ENCODE data around the gene APBB3.
"Not testable (repeated sequence)": the region's sequence is repeated elsewhere in the genome, so short reads cannot be mapped to it uniquely, and the experiment has no call there.

APBB3 gene, protein sequence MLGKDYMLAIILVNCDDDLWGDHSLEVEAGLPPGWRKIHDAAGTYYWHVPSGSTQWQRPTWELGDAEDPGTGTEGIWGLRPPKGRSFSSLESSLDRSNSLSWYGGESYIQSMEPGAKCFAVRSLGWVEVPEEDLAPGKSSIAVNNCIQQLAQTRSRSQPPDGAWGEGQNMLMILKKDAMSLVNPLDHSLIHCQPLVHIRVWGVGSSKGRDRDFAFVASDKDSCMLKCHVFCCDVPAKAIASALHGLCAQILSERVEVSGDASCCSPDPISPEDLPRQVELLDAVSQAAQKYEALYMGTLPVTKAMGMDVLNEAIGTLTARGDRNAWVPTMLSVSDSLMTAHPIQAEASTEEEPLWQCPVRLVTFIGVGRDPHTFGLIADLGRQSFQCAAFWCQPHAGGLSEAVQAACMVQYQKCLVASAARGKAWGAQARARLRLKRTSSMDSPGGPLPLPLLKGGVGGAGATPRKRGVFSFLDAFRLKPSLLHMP

DNA sequence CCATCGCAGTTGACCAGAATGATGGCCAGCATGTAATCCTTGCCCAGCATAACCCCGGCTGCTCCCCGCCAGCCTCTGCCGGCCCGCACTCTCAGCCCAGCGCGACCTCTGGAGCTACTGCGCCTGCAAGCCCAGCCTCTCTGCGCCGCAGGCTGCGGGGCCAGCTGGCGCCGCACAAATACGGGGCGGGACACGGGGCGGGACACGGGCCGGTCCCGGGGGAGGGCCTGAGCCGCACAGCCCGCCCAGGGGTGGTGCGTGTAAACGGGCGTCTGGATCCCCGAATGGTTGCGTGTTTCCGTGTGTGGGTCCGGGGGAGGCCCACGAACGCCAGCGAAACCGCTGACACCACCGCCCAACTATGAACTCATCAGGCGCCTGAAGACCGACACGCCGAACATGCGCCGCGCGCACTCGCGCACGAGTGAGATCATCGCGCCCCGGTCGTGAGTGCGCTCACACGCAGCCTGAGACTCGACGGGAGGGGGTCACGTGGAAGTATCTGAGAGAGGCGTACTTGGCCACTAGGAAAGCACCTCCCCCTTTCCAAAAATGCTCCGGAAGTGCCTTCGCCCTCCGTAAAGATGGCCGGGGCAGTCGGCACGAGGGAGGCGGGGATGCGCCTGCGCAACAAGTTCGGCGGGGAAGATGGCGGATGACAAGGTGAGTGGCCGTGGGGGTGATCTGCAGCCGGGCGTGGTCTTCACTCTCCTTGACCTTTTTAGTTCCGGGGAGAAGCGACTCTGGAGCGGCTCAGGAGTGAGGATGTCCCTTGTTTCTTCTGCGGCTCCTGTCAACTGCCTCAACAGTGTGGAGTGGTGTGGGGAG is at the start of gene APBB3, which contains the start of gene SLC35A4:
Gene APBB3, minus strand, starts transcription at position 403 of the 828 bp plus-strand sequence. Its CDS starts 353 bp downstream, at position 50.
Gene SLC35A4, plus strand, starts transcription at position 633 of the 828 bp plus-strand sequence. CDS start 2,342 bp downstream, outside the sequence.
- DNase-seq, result peak; percentile 97

DNA sequence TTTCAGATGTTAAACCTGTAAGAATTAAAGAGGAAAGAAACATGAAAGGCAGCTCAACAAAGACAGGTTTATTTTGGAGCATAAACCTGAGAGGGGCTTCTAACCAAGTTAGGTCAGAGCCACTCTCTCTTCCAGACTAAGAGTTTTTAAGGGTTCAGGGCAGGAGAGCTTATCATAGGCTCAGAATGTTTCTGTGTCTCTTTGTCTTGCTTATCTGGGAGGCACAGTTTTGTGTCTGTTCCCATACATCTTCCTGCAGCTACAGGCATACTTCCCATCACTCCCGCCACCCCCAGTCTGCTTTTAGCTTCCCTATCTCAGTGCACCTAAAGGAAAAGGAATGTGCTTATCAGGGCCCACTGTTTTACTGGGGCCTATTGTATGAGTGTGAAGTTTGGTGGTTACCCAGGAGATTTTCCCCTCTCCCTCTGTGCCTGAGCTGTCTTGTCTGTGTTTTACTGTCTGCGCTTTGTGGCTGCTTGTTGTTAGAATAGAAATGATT is 46.7 kb upstream of the APBB3 start:
- no peak for DNase-seq

DNA sequence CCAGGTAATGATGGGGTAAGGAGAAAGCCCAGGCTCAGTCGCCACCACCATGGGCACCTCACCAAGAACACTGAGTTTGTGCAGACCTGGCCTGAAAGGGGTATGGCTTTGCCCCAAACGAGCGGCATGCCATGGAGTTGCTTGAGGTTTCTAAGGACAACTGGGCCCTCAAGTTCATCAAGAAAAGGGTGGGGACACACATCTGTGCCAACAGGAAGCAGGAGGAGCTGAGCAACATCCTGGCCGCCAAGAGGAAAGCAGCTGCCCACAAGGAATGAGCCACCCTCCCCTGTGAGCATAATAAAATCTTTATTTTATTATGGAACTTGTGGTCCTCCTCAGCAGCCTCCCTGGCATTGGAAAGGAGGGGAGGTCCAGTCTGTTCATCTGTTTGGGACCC is 44.7 kb upstream of the APBB3 start:
- no peak for DNase-seq

DNA sequence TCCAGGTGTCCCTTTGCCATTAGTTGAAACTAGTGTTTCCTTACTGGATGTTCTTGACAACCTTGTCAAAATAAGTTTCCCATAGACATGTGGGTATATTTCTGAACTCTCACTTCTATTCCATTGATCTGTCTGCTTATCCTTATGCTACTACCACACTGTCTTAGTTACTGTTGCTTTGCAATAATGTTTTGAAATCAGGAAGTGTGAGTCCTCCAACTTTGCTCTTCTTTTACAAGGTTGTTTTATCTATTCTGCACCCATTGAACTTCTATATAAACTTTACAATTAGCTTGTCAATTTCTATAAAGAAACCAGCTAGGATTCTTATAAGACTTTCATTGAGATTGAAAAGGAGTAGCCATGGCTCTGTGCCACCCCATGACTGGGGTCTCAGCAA is 44.3 kb upstream of the APBB3 start:
- no peak for DNase-seq

DNA sequence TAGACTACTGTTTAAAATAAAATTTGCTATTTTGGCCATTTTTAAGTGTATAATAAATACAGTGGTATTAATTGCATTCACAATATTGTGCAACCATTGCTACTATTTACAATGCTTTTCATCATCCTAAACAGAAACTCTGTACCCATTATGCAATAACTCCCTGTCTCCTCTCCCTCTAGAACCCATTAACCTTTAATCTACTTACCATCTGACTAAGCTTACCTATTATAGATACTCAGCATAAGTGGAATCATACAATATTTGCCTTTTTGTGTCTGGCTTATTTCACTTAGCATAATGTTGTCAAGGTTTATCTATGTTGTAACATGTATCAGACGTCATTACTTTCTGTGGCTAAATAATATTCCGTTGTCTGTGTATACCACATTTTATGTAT is 42.6 kb upstream of the APBB3 start:
- no peak for DNase-seq

DNA sequence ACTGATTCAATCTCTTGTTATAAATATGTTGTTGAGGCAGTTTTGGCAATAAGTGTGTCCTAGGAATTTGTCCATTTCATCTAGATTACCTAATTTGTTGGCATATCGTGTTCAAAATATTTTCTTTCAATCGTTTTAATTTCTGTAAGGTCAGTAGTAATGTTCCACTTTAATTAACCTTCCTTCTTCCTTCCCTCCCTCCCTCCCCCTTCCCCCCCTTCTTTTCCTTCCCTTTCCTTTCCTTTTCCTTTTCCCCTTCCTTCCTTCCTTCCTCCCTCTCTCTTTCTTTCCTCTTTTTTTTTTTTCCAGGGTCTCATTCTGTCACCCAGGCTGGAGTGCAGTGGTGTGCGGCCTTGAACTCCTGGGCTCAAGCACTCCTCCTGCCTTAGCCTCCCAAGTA is 41.5 kb upstream of the APBB3 start:
- no peak for DNase-seq

DNA sequence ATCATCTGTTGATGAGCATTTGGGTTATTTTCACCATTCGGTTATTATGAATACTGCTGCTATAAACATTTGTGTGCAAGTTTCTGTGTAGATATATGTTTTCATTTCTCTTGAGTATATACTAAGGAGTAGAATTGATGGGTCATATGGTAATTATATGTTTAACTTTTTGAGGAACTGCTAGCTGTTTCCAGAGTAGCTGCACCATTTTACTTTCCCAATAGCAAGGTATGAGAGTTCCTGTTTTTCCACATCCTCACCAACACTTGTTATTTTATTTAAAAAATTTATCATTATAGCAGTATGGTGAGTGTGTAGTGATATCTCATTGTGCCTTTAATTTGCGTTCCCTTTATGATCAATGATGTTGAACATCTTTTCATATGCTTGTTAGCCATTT is 39.3 kb upstream of the APBB3 start:
- no peak for DNase-seq

DNA sequence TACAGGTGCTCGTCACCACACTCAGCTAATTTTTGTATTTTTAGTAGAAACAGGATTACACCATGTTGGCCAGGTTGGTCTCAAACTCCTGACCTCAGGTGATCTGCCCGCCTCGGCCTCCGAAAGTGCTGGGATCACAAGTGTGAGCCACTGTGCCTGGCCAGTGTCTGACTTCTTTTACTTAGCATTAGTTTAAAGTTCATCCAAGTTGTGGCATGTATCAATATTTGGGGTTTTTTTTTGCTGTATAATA is 39.0 kb upstream of the APBB3 start:
- not testable (repeated sequence) for DNase-seq

DNA sequence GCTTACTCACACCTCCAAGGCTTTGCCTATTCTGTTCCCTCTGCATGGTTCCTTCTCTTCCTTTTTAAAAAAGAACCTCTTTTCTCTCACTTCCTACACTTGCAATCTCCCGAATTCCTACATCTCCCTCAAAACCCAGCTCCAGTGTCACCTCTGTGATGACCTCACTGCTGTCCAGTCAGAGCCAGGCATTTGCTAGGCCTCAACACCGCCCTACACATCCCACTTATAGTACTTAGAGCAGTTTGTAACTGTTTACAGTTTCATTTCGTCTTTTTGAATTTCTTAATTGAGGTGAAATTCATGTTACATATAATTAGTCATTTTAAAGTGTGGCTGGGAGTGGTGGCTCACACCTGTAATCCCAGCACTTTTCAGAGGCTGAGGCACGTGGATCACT is 37.7 kb upstream of the APBB3 start:
- DNase-seq, result no peak

DNA sequence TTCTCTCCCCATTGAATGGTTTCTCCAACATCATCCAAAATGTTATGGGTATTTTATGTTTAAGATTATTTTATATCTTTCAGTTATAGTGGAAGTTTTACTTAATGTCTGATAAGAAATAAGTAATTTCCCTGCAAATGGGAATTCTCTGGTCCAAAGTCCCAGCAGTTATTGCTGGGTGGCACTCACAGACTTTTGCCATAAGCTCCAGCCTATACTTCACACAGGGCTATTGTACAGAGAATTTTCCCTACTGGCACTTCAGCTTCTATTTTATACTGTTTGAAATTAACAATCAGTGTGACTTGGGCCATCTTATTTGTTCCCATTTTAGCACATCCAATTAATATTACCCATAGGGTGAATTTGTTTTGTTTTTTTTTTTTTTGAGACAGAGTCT is 35.7 kb upstream of the APBB3 start:
- no peak for DNase-seq

DNA sequence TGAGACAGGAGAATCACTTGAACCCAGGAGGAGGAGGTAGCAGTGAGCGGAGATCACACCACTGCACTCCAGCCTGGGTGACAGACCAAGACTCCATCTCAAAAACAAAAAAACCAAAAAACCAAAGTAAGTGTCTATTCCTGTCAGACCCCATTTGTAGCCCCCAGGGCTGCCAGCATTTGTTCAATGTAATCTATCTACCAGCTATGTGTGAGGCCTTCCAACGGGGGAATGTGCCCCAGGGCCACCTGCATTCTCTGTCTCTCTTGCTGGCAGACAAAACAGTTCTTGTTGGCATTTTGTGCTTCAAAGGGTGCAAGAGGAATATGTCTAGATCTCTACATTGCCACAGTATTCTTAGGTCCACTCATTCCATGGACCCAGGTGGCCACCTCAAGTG is 34.4 kb upstream of the APBB3 start:
- DNase-seq, result no peak

DNA sequence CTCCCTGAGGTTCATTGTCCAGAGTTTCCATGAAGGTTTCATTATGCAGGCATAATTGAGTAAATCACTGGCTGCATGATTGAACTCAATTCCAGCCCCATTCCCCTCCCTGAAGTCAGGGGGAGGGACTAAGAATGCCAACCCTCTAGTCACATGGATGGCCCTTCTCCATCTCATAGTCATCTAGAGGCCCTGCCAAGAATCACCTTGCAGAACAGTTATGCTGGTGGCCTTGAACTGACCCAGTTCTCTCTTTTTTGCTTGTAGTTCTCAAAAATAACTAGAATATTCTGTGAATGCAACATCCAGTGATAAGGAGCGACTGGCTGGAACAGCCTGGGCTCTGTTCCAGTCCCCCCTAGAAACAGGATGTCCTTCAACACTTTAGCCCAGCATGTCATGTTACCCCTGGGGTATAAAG is 31.9 kb upstream of the APBB3 start:
- DNase-seq, result no peak

DNA sequence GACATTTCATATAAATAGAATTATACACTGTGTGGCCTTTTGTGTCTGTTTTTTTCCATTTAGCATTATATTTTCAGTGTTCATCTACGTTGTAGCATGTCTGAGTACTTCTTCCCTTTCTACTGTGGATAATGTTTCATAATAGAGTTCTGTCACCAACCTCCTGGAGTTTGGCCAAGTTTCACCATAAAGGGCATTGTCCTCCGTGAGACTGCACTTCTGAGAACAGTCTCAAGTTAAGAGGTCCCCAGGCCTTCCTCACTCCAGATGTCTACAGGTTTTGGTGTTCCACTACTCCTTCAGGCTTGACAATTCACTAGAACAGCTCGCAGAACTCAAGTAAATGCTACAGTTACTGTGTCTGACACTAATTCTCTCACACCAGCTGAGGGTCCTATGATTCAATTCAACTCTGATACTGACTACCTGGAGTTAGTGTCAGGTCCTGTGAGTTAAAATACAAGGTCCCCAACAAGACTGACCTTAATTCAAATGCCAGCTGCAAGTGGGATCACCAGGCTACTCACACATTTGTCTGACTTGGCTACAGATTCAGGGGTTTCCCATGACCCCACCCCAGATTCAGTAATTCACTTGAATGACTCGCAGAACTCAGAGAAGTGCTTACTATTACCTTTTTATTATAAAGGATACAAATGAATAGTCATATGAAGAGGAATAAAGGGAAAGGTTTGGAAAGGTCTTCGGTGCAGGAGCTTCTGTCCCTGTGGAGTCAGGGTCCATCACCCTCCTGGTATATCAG is 31.3 kb upstream of the APBB3 start:
- no peak for DNase-seq

DNA sequence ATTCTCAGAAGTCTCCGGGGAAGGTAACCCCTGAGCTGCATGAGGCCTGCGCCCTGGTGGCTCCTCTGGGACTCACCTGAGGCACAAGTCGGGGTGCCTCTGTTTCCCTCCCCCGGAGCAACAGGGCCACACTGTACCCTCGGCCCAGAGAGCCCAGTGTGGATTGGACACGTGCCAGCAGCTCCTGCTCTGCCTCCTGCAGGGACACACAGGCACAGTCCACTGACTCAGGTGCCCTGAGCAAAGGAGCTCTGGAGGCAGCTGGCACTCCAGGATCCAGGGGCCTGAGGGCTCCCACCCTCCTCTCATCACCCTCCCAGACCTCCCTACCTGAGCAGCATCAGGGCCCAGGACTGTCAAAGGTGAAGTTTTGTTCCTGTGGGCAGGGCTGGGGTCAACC is 29.8 kb upstream of the APBB3 start:
- DNase-seq, result no peak

DNA sequence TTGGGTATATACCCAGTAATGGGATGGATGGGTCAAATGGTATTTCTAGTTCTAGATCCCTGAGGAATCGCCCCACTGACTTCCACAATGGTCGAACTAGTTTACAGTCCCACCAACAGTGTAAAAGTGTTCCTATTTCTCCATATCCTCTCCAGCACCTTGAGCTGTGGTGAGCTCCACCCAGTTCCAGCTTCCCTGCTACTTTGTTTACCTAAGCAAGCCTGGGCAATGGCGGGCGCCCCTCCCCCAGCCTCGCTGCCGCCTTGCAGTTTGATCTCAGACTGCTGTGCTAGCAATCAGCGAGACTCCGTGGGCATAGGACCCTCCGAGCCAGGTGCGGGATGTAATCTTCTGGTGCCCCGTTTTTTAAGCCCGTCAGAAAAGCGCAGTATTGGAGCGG is 28.7 kb upstream of the APBB3 start:
- not testable (repeated sequence) for DNase-seq

DNA sequence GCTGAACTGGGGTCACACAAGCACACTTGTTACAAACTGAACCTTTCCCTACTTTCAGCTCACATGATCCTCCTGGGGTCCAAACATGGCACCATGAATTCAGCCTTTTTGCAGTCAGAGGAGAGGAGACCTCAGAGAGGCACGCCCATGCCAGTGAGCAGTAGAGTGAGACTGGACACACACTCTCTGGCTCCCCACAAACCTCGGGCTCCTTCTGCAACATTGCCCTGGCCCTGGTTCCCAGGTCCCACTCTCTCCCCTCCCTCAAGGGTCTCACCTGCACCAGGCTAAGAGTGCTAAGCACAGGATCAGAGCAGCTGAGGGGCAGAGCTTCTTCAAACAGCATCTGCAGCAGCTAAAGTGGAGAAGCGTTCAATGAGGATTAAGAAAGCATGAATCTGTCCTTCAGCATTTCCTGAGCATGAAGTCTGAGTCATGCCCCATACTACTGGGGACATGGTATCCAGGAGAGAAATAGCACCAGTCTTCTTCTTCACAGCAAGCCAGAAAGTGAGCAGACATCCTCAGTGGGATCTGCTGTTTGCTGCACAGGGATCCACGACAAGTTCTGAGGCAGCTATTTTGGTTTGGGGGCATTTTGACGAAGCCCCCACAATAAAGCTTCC is 27.5 kb upstream of the APBB3 start:
- DNase-seq, result no peak

DNA sequence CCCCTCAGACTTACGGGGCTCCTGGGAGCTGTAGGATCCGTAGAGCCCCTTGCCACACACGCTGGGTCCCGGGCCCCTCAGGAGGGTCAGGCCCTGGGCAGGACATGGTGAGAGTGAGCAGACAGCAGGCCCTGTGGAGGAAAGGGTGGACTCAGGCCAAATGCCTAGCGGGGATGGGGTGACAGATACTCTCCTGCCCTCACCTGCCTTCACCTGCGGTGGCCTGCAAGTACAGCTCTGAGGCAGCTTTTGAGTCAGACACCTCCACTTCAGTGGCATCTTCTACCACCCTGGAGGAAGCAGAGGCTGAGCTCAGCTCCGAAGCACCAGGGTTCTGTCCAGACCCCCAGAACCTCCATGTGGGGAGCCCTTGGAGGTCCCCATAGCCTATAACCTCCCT is 26.5 kb upstream of the APBB3 start:
- no peak for DNase-seq

DNA sequence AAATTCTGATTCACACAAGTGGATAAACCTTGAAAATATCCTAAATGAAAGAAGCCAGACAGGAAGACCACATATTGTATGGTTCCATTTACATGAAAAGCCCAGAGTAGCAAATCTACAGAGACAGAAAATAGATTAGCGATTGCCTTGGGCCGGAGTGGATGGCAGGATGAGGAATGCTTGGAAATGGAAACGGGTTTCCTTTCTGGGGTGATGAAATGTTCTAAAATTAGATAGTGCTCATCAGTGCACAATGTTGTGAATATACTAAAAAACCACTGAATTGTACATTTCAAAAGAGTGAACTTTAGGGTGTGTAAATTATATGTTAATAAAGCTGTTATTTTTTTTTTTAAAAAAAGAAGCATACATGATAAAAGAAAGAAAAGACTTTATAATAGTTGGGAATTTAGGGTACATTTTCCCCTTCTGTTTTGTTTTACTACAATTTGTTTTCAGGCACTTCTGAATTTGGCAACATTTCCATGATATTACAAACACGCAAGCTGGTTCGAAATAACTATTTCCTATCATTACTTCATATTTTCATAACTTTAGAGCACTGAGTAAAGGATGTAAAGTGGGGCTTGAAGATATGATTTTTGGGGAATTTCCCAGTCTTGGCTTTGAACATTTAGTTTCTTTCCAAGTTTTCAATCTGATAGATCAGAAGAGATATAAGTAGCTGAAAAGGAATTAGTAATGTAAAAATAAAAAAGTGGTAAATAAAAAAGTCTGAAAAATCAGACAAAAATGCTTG is 24.1 kb upstream of the APBB3 start:
- DNase-seq, result no peak

DNA sequence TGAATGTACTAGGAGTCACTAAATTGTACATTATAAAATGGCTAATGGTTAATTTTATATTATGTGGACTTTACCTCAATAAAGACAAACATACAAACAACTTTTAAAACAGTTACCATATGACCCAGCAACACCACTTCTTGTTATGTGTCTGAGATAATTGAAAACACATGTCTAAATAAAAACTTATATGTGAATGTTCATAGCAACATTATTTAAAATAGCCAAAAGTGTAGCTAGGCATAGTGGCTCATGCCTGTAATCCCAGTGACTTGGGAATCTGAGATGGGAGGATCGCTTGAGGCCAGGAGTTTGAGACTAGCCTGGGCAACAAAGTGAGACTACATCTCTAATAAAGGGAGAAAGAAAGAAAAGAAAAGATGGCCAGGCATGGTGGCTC is 23.1 kb upstream of the APBB3 start:
- no peak for DNase-seq

DNA sequence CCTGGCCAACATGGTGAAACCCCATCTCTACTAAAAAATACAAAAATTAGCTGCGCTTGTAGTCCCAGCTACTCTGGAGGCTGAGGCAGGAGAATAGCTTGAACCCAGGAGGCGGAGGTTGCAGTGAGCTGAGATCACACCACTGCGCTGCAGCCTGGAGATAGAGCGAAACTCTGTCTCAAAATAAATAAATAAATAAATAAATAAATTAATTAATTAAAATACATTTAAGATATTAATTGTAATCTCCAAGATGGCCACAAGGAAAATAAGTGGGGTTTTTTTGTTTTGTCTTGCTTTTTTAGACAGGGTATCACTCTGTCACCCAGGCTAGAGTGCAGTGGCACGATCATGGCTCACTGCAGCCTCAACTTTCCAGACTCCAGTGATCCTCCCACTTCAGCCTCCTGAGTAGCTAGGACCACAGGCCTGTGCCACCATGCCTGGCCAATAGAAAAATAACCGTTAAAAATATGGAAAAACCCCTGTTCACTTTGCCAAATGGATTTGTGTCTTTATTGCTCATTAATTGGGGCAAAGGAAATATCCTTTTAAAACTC is 14.9 kb upstream of the APBB3 start:
- not testable (repeated sequence) for DNase-seq

DNA sequence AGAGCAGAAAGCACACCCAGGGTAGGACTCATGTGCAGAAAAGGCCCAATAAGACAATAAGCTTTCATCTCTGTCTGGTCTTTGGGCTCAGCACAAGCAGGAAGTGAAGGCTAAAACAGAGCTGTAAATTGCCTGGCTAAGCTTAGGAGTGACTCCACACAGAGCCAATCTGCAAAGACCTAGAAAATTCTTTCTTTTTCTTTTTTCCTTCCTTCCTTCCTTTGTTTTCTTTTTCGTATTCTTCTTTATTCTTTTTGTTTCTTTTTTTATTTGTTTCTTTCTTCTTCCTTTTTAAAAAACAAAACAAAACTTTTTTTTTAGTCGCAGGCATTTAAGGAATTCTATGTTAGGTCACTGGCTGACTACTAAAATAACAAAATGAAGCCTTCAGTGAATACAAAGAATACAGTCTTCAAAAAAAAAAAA is 12.4 kb upstream of the APBB3 start:
- DNase-seq, result no peak

DNA sequence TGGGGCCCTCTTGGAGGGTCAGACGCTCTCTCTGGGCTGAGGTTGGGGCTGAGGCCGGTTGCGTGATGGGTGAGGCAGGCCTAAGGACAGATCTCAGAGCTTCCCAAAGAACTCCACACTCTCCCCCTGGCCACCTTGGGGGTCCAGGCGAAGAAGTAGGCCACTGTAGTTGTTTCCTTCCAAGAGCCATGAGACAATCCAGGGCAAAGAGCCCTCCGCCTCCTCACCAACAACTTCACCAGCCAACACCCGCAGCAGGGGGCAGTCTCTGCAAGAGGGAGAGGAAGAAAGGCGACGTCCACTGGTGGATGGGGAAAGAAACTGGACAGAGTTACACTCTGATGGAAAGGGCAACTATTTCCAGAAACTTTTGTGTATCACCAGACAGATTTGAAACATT is 10.9 kb upstream of the APBB3 start:
- DNase-seq, result no peak

All from activated CD4-positive, alpha-beta T cell treated with anti-CD3 and anti-CD28 coated beads for 48 hours (primary cell).